WERI-Rb-1 (cell line): ENCODE measurements around the gene BCHE.

Source experiments
- DNase-seq: peaks from one replicate; pipeline ENCODE4 v3.0.0-alpha.2; 2020
- H3K27ac ChIP-seq: fragments of 250-450 bp; sonication (Bioruptor Pico); 2 replicates; pipeline ENCODE4 v1.5.1; 2020; ENCODE audit warnings: mild to moderate bottlenecking, moderate library complexity
- H3K27me3 ChIP-seq: fragments of 250-450 bp; sonication (Bioruptor Pico); 2 replicates; pipeline ENCODE4 v1.5.1; 2021; ENCODE audit warnings: mild to moderate bottlenecking, low read depth, moderate library complexity; ENCODE audit not compliant: insufficient read depth, severe bottlenecking
- H3K36me3 ChIP-seq: fragments of 250-450 bp; sonication (Bioruptor Pico); 2 replicates; pipeline ENCODE4 v1.5.1; 2020; ENCODE audit warnings: mild to moderate bottlenecking, moderate library complexity
- H3K4me3 ChIP-seq: 2 replicates; pipeline ENCODE4 v1.5.1; 2011; ENCODE audit warnings: low read depth, mild to moderate bottlenecking, control low read depth, low read length
- H3K9me3 ChIP-seq: fragments of 250-450 bp; sonication (Bioruptor Pico); 2 replicates; pipeline ENCODE4 v1.5.1; 2021; ENCODE audit warnings: mild to moderate bottlenecking, moderate library complexity; ENCODE audit not compliant: severe bottlenecking
- CTCF ChIP-seq: IDR thresholded peaks from 2 replicates; pipeline ENCODE4 v1.5.1; 2011; ENCODE audit warnings: low read depth, mild to moderate bottlenecking, control low read depth, inconsistent platforms, low read length

The BCHE gene

GRCh38 chr3:165837058-165837525 is at the start of gene BCHE:
BCHE (minus strand) TSS chr3:165837423; CDS start chr3:165831033, 6,390 bp downstream.
- no peaks in the 10 kb centered on the region for H3K27me3 ChIP-seq
- H3K27ac ChIP-seq = no peak within 1 kb of the TSS
- no peak for DNase-seq
- H3K9me3 ChIP-seq = no peaks in the 10 kb centered on the region
- no peaks in the 10 kb centered on the region for H3K36me3 ChIP-seq
- TF ChIP-seq CTCF = no peak
- H3K4me3 ChIP-seq = no peak within 1 kb of the TSS

- DNase-seq = no peak
- Histone ChIP-seq H3K36me3 (no peaks in the 10 kb centered on the region), H3K9me3 (no peaks in the 10 kb centered on the region)
Measured at GRCh38 chr3:165885558-165886270, 48.5 kb upstream of the BCHE start.

GRCh38 chr3:165884518-165884917 is 47.3 kb upstream of the BCHE start:
- no peak for TF ChIP-seq CTCF
- no peaks in the 10 kb centered on the region for H3K9me3 ChIP-seq
- DNase-seq = no peak
- no peaks in the 10 kb centered on the region for H3K36me3 ChIP-seq
- no peak overlapping the region for H3K27ac ChIP-seq
- H3K4me3 ChIP-seq = no peak overlapping the region
- no peaks in the 10 kb centered on the region for H3K27me3 ChIP-seq

More at GRCh38 chr3:165885558-165886270, 48.5 kb upstream of the BCHE start:
- no peak for TF ChIP-seq CTCF
- Histone ChIP-seq H3K27me3 (no peaks in the 10 kb centered on the region), H3K4me3 (no peak overlapping the region), H3K27ac (no peak overlapping the region)

- H3K9me3 ChIP-seq = no peaks in the 10 kb centered on the region
- no peaks in the 10 kb centered on the region for H3K36me3 ChIP-seq
- H3K4me3 ChIP-seq = no peak overlapping the region
- H3K27ac ChIP-seq = no peak overlapping the region
- no peak for TF ChIP-seq CTCF
- H3K27me3 ChIP-seq = no peaks in the 10 kb centered on the region
- DNase-seq = no peak
Measured at GRCh38 chr3:165883863-165884478, 46.7 kb upstream of the BCHE start.

GRCh38 chr3:165883117-165883516 is 45.9 kb upstream of the BCHE start:
- no peak for TF ChIP-seq CTCF
- H3K4me3 ChIP-seq = no peak overlapping the region
- H3K27ac ChIP-seq = no peak overlapping the region
- H3K27me3 ChIP-seq = no peaks in the 10 kb centered on the region
- no peaks in the 10 kb centered on the region for H3K9me3 ChIP-seq
- no peak for DNase-seq
- H3K36me3 ChIP-seq = no peaks in the 10 kb centered on the region
